Measurements from ENCODE around the gene CHRDL1. TPM values are rescaled to one million over a fixed set of nuclear protein-coding genes. Genes with fewer than 3 reads are reported as not detected.
"Not testable (repeated sequence)": the region's sequence is repeated elsewhere in the genome, so short reads cannot be mapped to it uniquely, and the experiment has no call there.

CHRDL1 gene, protein sequence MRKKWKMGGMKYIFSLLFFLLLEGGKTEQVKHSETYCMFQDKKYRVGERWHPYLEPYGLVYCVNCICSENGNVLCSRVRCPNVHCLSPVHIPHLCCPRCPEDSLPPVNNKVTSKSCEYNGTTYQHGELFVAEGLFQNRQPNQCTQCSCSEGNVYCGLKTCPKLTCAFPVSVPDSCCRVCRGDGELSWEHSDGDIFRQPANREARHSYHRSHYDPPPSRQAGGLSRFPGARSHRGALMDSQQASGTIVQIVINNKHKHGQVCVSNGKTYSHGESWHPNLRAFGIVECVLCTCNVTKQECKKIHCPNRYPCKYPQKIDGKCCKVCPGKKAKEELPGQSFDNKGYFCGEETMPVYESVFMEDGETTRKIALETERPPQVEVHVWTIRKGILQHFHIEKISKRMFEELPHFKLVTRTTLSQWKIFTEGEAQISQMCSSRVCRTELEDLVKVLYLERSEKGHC
- total RNA-seq: not detected

DNA sequence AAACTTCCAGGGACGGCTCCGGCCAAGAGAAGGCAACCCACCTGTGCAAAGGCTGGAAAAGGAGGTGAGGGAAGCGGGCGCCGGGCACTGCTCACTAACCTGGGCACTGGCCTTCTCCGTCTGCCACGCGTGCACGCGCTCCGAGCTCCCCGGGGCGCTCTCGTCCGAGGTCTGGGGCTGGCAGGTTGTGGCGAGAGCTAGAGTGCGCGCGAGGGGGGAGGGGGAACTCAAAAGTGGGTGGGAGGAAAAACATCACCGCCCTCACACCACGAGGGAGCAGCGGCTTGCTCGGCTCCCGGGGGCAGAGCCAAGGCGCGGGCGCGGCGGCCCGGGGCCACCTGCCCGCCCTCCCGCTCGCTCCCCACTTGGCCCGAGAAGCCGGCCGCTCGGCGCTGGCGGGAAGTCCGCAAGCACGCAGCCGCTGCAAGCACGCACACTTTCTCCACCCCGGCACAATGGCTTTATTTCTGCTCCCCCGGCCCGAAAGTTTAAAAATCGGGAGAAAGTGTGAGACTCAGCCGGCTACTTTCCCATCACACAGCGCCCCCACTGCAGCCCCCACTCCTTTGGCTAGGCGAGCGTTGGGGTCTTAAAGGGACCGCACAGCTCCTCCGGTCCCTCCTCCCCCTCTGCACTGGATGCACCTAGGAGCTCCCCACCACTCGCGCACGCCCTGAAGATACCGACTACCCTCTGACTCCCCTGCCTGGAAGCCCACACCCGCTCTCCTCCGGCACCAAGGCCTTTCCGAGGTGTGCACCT, at the start of gene CHRDL1:
Gene CHRDL1 (minus strand): TSS at position 173 of the 762 bp plus-strand sequence. CDS start 3,636 bp downstream, outside the sequence.
- Mint-ChIP-seq H3K9me3 (no peaks in the 10 kb centered on the region), H3K36me3 (ENCODE audit: low read depth) (no peaks in the 10 kb centered on the region), H3K27ac (no peak within 1 kb of the TSS), H3K4me3 (no peak within 1 kb of the TSS), H3K4me1 (no peaks in the 10 kb centered on the region), H3K27me3 (peaks cover 23% of the 10 kb centered on the region)
- ATAC-seq (replicated peaks): no peak

DNA sequence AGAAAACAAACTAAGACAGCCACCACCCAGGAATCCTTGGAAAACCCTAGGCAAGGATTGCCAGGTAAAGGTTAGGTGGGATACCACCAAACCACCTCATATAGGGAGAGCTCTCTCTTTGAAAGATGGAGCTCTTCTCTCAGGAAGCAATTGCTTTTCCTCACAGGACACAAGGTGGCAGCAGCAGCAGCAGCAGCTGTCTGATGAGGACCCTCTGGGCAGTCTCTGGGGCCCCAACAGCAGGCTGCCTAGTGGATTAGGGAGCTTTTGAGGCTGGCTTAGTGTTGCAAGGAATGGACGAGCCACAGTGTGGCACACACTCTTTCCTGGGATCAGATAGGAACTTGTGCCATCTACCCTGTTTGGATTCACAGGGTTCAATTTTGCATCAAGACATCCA, 41.4 kb upstream of the CHRDL1 start:
- no peaks in the 10 kb centered on the region for H3K27me3 Mint-ChIP-seq
- no peak overlapping the region for H3K4me3 Mint-ChIP-seq
- H3K4me1 Mint-ChIP-seq: no peaks in the 10 kb centered on the region
- H3K36me3 Mint-ChIP-seq (ENCODE audit: low read depth): no peaks in the 10 kb centered on the region
- H3K9me3 Mint-ChIP-seq: no peaks in the 10 kb centered on the region
- H3K27ac Mint-ChIP-seq: no peak overlapping the region
- ATAC-seq (replicated peaks): no peak

DNA sequence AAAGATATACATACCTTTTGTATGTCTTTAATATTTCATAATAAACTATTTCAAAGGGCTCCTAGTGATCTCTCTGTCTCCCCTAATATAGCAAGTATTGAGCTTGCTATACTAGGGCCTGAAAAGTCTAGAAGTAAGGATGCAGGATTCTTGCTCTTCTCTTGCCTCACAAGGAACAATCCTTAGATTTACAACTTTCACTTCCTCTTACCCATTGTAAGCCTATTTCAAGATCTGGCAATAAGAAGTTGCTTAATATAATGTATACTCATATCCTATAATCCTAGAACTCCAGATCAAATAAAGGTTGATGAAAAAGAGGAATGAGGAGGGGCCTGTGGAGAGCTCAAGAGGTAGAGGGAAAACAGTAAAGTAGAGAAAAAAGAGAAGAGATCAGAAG, 40.8 kb upstream of the CHRDL1 start:
- no peak overlapping the region for H3K27ac Mint-ChIP-seq
- no peaks in the 10 kb centered on the region for H3K9me3 Mint-ChIP-seq
- H3K4me3 Mint-ChIP-seq: no peak overlapping the region
- no peak for ATAC-seq (replicated peaks)
- no peaks in the 10 kb centered on the region for H3K4me1 Mint-ChIP-seq
- no peaks in the 10 kb centered on the region for H3K36me3 Mint-ChIP-seq (ENCODE audit: low read depth)
- no peaks in the 10 kb centered on the region for H3K27me3 Mint-ChIP-seq

DNA sequence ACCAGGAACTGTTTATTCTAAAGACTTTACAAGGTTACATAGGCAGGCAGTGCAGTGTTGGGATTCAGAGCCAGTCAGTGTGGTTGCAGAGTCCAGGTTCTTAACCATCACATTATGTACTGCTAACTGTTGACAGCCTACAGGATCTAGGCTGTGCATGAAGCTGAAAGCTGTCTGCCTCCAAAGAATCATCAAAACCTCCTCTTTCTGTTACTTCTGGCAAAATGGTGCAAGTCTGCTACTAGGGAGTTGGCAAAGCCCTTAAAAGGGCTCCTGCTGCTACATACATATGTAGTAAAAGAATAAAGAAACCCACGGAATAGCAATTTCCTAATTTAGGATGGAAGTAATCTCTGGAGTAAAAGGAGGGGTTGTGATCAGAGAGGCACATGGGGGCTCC, 40.4 kb upstream of the CHRDL1 start:
- H3K9me3 Mint-ChIP-seq: no peaks in the 10 kb centered on the region
- no peak overlapping the region for H3K27ac Mint-ChIP-seq
- no peak overlapping the region for H3K4me3 Mint-ChIP-seq
- no peak for ATAC-seq (replicated peaks)
- no peaks in the 10 kb centered on the region for H3K27me3 Mint-ChIP-seq
- no peaks in the 10 kb centered on the region for H3K36me3 Mint-ChIP-seq (ENCODE audit: low read depth)
- H3K4me1 Mint-ChIP-seq: no peaks in the 10 kb centered on the region

DNA sequence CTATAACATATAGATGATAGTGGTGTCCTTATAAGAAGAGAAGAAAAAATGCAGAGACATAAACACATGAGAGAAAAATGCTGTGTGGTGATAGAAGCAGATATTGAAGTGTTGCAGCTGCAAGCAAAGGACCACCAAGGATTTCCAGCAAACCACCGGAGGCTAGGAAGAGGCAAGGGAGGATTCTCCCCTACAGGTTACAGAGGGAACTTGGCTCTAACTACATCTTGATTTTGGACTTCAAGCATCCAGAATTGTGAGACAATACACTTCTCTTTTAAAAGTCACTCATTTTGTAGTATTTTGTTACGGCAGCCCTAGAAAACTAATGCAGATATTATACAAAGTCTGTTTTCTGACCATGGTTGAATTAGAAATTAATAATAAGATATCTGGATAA, 30.4 kb upstream of the CHRDL1 start:
- peaks cover 3% of the 10 kb centered on the region for H3K27me3 Mint-ChIP-seq
- ATAC-seq (replicated peaks): no peak
- no peak overlapping the region for H3K27ac Mint-ChIP-seq
- no peaks in the 10 kb centered on the region for H3K36me3 Mint-ChIP-seq (ENCODE audit: low read depth)
- no peaks in the 10 kb centered on the region for H3K9me3 Mint-ChIP-seq
- H3K4me3 Mint-ChIP-seq: no peak overlapping the region
- no peaks in the 10 kb centered on the region for H3K4me1 Mint-ChIP-seq

DNA sequence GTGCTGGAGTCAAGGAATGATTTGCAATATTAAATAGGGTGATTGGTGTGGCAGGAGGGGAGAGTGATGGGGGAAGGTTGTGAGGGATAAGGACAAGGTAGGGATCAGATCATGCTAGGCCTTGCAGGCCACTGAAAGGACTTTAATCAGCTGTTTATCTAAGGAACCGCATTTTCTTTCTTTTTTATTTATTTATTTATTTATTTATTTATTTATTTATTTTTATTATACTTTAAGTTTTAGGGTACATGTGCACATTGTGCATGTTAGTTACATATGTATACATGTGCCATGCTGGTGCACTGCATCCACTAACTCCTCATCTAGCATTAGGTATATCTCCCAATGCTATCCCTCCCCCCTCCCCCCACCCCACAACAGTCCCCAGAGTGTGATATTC, 20.9 kb upstream of the CHRDL1 start:
- not testable (repeated sequence) for ATAC-seq (replicated peaks); H3K27ac Mint-ChIP-seq; H3K36me3 Mint-ChIP-seq (ENCODE audit: low read depth); H3K27me3 Mint-ChIP-seq; H3K9me3 Mint-ChIP-seq; H3K4me3 Mint-ChIP-seq; H3K4me1 Mint-ChIP-seq

DNA sequence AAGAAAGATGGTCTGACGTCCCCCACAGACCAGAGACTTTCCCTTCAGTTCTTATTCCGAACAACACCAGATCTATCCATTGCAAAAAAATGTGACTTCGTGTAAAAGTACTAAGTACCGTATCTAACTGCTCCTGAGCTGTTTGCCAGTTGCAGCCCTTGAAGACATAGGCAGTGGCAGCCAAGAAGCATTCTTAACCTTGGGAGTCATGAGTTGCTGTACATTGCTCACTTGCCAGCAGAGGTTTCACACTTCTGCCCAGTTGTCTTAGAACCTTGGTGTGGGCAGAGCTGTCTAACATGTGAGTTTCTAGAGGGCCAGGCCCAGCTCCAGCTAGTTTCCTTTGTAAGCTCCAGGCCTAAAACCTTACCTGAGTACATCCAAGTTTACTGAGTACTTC, 10.5 kb upstream of the CHRDL1 start:
- H3K36me3 Mint-ChIP-seq (ENCODE audit: low read depth): no peaks in the 10 kb centered on the region
- H3K27me3 Mint-ChIP-seq: no peaks in the 10 kb centered on the region
- no peak overlapping the region for H3K4me3 Mint-ChIP-seq
- H3K4me1 Mint-ChIP-seq: no peaks in the 10 kb centered on the region
- H3K9me3 Mint-ChIP-seq: no peaks in the 10 kb centered on the region
- H3K27ac Mint-ChIP-seq: no peak overlapping the region
- no peak for ATAC-seq (replicated peaks)

DNA sequence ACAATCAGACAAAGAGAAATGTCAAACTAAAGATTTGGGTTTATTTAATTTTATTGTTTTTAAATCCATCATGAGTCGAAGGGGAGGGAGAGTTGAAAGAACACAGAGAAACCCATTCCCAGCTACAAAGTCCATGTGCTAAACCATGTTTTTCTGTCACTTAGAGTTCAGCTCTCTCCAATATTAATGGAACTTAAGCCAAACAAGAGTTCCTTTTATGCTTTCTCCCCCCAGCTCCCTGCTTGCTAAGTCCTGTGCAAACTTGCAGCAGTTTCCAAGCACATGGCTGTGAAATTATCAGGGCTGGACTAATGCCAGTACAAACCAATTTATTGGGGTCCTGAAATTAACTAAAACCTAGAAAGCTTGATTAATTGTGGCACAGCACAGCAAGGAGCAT, 9.7 kb upstream of the CHRDL1 start:
- no peak for ATAC-seq (replicated peaks)
- Mint-ChIP-seq H3K4me1 (no peaks in the 10 kb centered on the region), H3K9me3 (no peaks in the 10 kb centered on the region), H3K4me3 (no peak overlapping the region), H3K27me3 (no peaks in the 10 kb centered on the region), H3K36me3 (ENCODE audit: low read depth) (no peaks in the 10 kb centered on the region), H3K27ac (no peak overlapping the region)

DNA sequence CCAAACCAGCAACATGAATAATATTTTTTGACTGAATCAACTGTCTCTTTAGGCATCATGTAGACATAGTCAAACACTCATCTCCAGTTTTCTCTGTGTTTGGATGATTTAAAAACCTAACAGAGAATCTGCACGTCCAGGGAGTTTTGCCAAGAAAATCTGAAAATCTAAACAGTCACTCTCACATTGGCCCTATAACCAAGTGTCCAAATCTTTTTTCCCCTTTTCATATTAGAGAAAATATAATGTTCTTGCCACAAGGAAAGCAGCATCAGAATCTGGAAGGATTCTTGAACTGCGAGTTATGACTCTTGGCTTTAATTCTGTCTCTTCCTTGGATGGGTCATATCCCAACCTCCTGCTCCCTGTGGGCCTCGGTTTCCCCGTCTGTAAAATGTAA, 8.8 kb upstream of the CHRDL1 start:
- Mint-ChIP-seq H3K9me3 (no peaks in the 10 kb centered on the region), H3K27me3 (no peaks in the 10 kb centered on the region), H3K4me3 (no peak overlapping the region), H3K4me1 (no peaks in the 10 kb centered on the region), H3K27ac (no peak overlapping the region), H3K36me3 (ENCODE audit: low read depth) (no peaks in the 10 kb centered on the region)
- ATAC-seq (replicated peaks): no peak

DNA sequence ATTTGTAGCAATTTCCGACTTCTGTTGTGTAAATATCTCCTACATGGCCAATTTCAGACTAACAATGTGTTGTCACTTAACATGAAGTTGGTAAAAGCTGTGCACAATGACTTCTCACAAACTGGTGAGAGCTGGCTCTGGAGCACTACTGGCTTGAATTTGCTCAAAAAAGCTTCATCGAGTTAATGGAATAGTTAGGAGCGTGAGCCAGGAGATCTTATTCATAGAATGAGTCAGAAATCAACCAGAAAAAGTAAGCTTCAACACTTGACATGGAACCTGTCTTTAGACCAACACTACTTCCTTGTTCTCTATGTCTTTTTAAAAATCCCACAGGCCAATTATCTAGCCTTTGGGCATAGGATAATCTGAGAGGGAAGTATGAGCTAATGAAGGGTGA, 7.9 kb upstream of the CHRDL1 start:
- Mint-ChIP-seq H3K27ac (no peak overlapping the region), H3K9me3 (no peaks in the 10 kb centered on the region), H3K4me3 (no peak overlapping the region), H3K4me1 (no peaks in the 10 kb centered on the region), H3K27me3 (peaks cover 2% of the 10 kb centered on the region), H3K36me3 (ENCODE audit: low read depth) (no peaks in the 10 kb centered on the region)
- no peak for ATAC-seq (replicated peaks)

DNA sequence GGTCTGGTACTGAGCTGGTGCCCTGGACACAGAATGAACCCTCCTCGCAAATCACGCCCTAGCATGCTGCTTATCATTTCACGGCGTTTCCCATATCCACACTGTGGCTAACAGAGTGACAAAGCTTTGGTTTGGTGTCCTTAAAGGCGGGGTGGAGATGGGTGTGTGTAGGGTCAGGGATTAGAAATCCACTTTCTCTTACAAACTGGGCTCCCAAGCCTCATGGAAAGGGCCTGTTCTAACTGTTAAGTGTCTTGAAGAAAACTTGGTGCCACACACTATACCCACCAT, 735 bp upstream of the CHRDL1 start:
- Mint-ChIP-seq H3K27me3 (peaks cover 23% of the 10 kb centered on the region), H3K27ac (no peak overlapping the region), H3K9me3 (no peaks in the 10 kb centered on the region), H3K4me1 (no peaks in the 10 kb centered on the region), H3K36me3 (ENCODE audit: low read depth) (no peaks in the 10 kb centered on the region), H3K4me3 (no peak overlapping the region)
- ATAC-seq (replicated peaks): no peak

DNA sequence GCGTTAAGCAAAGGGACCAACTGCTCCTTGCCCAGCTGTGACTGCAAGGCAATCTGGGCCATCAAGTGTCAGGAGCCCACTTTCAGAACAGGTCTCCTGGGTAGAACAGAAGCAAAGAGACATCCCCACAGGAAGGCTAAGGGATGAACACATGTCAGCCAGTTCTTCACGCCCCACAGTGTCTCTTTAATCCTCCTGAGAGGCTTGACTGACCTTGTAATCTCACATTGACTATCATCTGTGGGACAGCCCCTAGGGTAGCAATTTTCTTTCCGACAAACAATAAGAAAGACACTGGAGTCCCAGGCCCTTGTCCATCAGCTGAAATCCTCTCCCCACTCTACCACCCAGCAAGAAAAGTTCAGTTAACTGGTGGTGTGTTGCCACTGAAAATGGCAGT, 1.0 kb downstream of the CHRDL1 start:
- Mint-ChIP-seq H3K9me3 (no peaks in the 10 kb centered on the region), H3K4me3 (no peak overlapping the region), H3K27me3 (peaks cover 23% of the 10 kb centered on the region), H3K36me3 (ENCODE audit: low read depth) (no peaks in the 10 kb centered on the region), H3K27ac (no peak overlapping the region), H3K4me1 (no peaks in the 10 kb centered on the region)
- ATAC-seq (replicated peaks): no peak

DNA sequence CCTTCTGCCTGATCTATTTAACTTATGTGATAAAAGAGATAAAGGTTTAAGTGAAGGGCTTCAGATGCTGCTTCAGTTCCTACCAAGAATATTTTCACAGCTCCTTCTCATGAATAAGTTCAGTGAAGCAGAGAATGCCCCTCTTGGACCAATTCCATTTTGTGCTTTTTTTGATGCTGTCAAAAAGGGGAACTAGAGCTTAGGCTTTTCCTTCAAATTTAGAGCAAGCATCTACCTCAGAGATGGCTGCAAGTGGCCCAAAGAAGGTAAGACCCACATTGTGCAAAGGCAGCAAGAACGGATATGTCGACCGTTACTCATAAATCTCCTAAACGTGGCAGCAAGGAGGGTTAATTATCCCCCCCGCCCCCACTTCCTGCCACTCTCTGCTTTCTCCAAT, 4.5 kb downstream of the CHRDL1 start:
- no peaks in the 10 kb centered on the region for H3K9me3 Mint-ChIP-seq
- H3K27me3 Mint-ChIP-seq: peaks cover 10% of the 10 kb centered on the region
- H3K4me1 Mint-ChIP-seq: no peaks in the 10 kb centered on the region
- ATAC-seq (replicated peaks): no peak
- no peak overlapping the region for H3K4me3 Mint-ChIP-seq
- H3K27ac Mint-ChIP-seq: no peak overlapping the region
- no peaks in the 10 kb centered on the region for H3K36me3 Mint-ChIP-seq (ENCODE audit: low read depth)

DNA sequence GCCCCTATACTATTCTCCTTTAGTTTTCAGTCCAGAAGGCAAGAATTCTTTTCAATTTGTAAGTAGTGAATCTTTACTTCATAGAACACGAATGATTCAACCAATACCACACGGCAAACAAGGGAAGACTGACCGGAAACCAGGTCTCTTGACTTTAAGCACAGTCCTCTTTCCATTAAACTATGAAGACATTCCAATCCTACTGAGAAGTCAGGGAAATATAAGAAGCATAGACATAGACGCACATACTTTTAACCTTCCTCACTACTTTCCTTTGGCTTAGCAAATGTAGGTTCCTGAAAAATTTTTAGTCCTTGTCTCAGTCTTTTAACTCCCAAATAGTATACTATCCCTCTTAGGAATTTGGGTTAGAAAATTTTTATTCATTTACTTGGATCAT, 9.1 kb downstream of the CHRDL1 start:
- H3K4me1 Mint-ChIP-seq: no peaks in the 10 kb centered on the region
- no peaks in the 10 kb centered on the region for H3K36me3 Mint-ChIP-seq (ENCODE audit: low read depth)
- ATAC-seq (replicated peaks): no peak
- H3K27ac Mint-ChIP-seq: no peak overlapping the region
- no peak overlapping the region for H3K4me3 Mint-ChIP-seq
- no peaks in the 10 kb centered on the region for H3K27me3 Mint-ChIP-seq
- H3K9me3 Mint-ChIP-seq: no peaks in the 10 kb centered on the region

DNA sequence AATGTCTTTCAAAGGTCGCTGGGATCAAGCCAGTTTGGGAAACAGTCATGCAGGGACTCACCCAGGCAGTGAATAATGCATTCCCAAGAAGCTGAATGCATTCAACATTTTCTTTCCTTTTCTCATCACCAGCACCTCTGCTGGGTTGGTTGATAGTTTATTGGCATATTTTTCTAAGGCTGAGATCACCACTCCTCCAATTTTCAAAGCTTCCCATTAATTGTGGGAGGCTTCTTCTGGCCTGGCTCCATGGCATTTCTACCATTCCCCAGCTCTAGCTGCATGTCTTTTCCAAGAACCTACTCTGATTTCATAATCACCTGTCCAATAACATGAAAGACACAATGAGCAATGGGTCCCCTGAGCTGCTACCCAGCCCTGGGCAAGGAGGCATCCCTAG, 35.8 kb downstream of the CHRDL1 start:
- H3K4me3 Mint-ChIP-seq: no peak overlapping the region
- ATAC-seq (replicated peaks): no peak
- no peaks in the 10 kb centered on the region for H3K9me3 Mint-ChIP-seq
- H3K27me3 Mint-ChIP-seq: no peaks in the 10 kb centered on the region
- no peak overlapping the region for H3K27ac Mint-ChIP-seq
- H3K4me1 Mint-ChIP-seq: no peaks in the 10 kb centered on the region
- no peaks in the 10 kb centered on the region for H3K36me3 Mint-ChIP-seq (ENCODE audit: low read depth)

All from activated T-helper 17 cell treated with anti-CD3 and anti-CD28 coated beads, Interleukin-2, amount 50 U/mL, for 72 hours (primary cell).